SK-N-SH treated with all-trans-retinoic acid at 6 μM for 48 hours (cell line): Measurements from ENCODE around the gene CCBE1.

Experiments
- CREB5 ChIP-seq: fragments of 250-450 bp; sonication (Bioruptor Pico); IDR thresholded peaks from 2 replicates; pipeline ENCODE4 v1.5.1; 2020; ENCODE audit warnings: low read depth, mild to moderate bottlenecking, moderate library complexity
- OSR1 ChIP-seq: fragments of 250-450 bp; sonication (Bioruptor Pico); IDR thresholded peaks from 2 replicates; pipeline ENCODE4 v1.8.0; 2022; ENCODE audit warnings: moderate library complexity, mild to moderate bottlenecking, inconsistent platforms
- PATZ1 ChIP-seq: fragments of 250-450 bp; sonication (Bioruptor Pico); IDR thresholded peaks from 2 replicates; pipeline ENCODE4 v1.8.0; 2020; ENCODE audit warnings: mild to moderate bottlenecking, moderate library complexity, borderline replicate concordance
- PPARA ChIP-seq: fragments of 250-450 bp; sonication (Bioruptor Pico); IDR thresholded peaks from 2 replicates; pipeline ENCODE4 v1.5.0; 2020; ENCODE audit warnings: mild to moderate bottlenecking, borderline replicate concordance
- RARB ChIP-seq: fragments of 250-450 bp; sonication (Bioruptor Pico); IDR thresholded peaks from 2 replicates; pipeline ENCODE4 v1.8.0; 2021; ENCODE audit warnings: mild to moderate bottlenecking, moderate library complexity
- TCF4 ChIP-seq: fragments of 250-450 bp; sonication (Bioruptor Pico); IDR thresholded peaks from 2 replicates; pipeline ENCODE4 v1.8.0; 2021; ENCODE audit warnings: mild to moderate bottlenecking, moderate library complexity, borderline replicate concordance
- ZC3H10 ChIP-seq: fragments of 250-450 bp; sonication (Bioruptor Pico); IDR thresholded peaks from 2 replicates; pipeline ENCODE4 v1.5.1; 2021; ENCODE audit warnings: mild to moderate bottlenecking, moderate library complexity
- ZNF70 ChIP-seq: fragments of 450-650 bp; formaldehyde crosslinking; IDR thresholded peaks from 2 replicates; pipeline ENCODE4 v1.5.0; 2020; ENCODE audit warnings: mild to moderate bottlenecking, moderate library complexity

GRCh38 chr18:59715966-59716369, 18.7 kb upstream of the CCBE1 start:
- no peak for TF ChIP-seq RARB
- no peak for TF ChIP-seq ZNF70 (CRISPR knock-in tag)
- no peak for TF ChIP-seq PPARA
- no peak for TF ChIP-seq CREB5
- peak; percentile 57; the same call in 1 of the 2 replicates for TF ChIP-seq OSR1
- TF ChIP-seq ZC3H10 (CRISPR knock-in tag), result 0 out of 2 replicates have a peak, but pooled peaks have one; percentile 48
- TF ChIP-seq TCF4 (CRISPR knock-in tag), result no peak
- no peak for TF ChIP-seq PATZ1 (CRISPR knock-in tag)
